Glomerular visceral epithelial cell (primary cell): ENCODE measurements around the gene C9orf152.

Experiments used
- DNase-seq: peaks from one replicate; pipeline ENCODE4 v3.0.0-alpha.2; 2016; ENCODE audit errors: extremely low spot score

The C9orf152 gene

GRCh38 chr9:110183208-110184145 lies 24.5 kb downstream of the C9orf152 start:
- DNase-seq = peak; percentile 65

GRCh38 chr9:110180511-110181434 lies 27.2 kb downstream of the C9orf152 start:
- peak; percentile 27 for DNase-seq

- peak; percentile 41 for DNase-seq
Measured at GRCh38 chr9:110179734-110180133, 28.2 kb downstream of the C9orf152 start.

GRCh38 chr9:110178281-110178680 lies 29.7 kb downstream of the C9orf152 start:
- DNase-seq = no peak

- no peak for DNase-seq
Measured at GRCh38 chr9:110175275-110175968, 32.5 kb downstream of the C9orf152 start.

GRCh38 chr9:110173322-110173642 lies 34.7 kb downstream of the C9orf152 start:
- DNase-seq = no peak

GRCh38 chr9:110170357-110171257 lies 37.4 kb downstream of the C9orf152 start:
- no peak for DNase-seq

- no peak for DNase-seq
Measured at GRCh38 chr9:110168486-110168885, 39.5 kb downstream of the C9orf152 start.

- DNase-seq = no peak
Measured at GRCh38 chr9:110161940-110162339, 46.0 kb downstream of the C9orf152 start.

- no peak for DNase-seq
Measured at GRCh38 chr9:110160685-110161084, 47.3 kb downstream of the C9orf152 start.

- no peak for DNase-seq
Measured at GRCh38 chr9:110160123-110160522, 47.8 kb downstream of the C9orf152 start.

- DNase-seq = no peak
Measured at GRCh38 chr9:110157823-110158664, 49.9 kb downstream of the C9orf152 start.

- peak; percentile 74 for DNase-seq
Measured at GRCh38 chr9:110156902-110157301, 51.1 kb downstream of the C9orf152 start.

GRCh38 chr9:110156416-110156815 lies 51.5 kb downstream of the C9orf152 start:
- DNase-seq = no peak

GRCh38 chr9:110155751-110156150 lies 52.2 kb downstream of the C9orf152 start:
- no peak for DNase-seq

GRCh38 chr9:110153431-110153830 lies 54.5 kb downstream of the C9orf152 start:
- no peak for DNase-seq

GRCh38 chr9:110152704-110153374 lies 55.1 kb downstream of the C9orf152 start:
- DNase-seq = peak; percentile 65
